Hematopoietic multipotent progenitor cell treated with erythropoietin and hydrocortisone succinate and interleukin-3 and kit ligand, for 4 days (in vitro differentiated cells): ENCODE measurements around the gene RPL21.
"Not testable (repeated sequence)": the region's sequence is repeated elsewhere in the genome, so short reads cannot be mapped to it uniquely, and the experiment has no call there.

Experiments used
- DNase-seq: peaks from one replicate; pipeline ENCODE4 v3.0.0-alpha.2; 2015

Gene RPL21

GRCh38 chr13:27251166-27252091, at the start of gene RPL21:
Gene RPL21, plus strand, starts transcription at chr13:27251558. Its CDS starts 2,219 bp downstream, at chr13:27253777.
- peak; percentile 97 for DNase-seq

DNA sequence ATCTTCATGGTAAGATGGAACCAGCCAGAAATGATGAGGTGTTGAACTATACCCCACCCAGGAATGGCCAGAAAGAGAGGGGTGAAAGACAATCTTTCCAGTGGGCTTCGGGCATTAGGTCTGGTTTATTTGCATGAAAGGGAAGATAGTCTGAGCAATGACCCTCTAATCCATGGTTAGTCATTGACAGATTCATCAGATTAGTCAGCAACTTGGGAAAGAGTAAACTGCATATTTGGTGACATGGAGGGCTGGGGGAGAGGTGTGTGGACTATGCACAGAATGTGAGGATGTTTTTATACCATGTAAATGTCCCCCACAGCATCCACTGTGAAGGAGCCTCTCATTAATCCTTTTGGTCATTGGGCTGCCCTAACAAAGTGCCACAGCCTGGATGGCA, 49.7 kb upstream of the RPL21 start:
- DNase-seq = no peak

DNA sequence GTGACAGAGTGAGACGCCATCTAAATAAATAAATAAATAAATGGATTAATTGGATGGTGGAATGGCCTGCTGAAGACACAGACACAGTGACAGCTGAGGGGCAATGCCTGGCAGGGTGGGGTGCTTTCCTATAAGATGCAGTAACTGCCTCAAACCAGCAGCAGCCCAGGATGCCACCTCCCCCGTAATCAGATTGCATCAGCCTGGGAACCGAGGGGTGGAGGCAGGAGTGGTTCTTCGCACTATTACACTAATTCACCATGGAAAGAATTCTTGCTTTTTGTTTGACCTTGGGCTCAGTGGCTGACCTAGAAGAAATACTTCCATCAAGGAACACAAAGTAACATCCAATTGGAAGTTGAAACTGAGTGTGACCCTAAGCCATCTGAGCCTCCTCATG, 48.2 kb upstream of the RPL21 start:
- DNase-seq = no peak

DNA sequence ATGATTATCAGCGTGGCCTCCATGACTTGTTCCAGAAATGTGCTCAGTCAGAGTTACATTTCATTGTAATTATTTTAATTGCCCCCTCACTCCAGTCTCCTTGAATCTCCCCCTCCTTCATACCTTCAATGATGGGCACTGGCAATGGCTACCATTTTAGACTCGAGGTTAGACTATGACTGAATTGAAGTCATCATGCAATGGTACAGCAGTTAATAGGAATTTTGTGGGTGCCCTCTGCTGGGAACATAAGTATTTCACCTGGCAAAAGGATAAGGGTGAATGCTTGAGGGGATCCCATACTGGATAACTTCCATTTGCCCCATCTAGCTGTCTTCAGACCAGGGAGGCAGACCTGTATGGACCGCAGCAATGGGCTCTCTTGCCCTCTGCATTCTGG, 47.5 kb upstream of the RPL21 start:
- peak; percentile 52 for DNase-seq

DNA sequence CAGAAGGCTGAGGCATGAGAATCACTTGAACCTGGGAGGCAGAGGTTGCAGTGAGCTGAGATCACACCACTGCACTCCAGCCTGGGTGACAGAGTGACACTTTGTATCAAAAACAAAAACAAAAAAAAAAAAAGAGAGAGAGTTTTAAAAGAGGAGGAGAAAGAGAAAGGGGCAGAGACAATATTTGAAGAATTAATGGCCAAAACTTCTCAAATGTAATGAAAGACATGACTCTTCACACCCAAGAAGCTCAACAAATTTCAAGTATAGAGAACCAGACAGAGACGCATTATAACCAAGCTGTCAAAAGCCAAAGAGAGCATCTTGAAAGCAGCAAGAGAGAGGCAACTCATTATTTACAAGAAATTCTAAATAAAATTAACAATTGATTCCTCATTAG, 42.8 kb upstream of the RPL21 start:
- no peak for DNase-seq

DNA sequence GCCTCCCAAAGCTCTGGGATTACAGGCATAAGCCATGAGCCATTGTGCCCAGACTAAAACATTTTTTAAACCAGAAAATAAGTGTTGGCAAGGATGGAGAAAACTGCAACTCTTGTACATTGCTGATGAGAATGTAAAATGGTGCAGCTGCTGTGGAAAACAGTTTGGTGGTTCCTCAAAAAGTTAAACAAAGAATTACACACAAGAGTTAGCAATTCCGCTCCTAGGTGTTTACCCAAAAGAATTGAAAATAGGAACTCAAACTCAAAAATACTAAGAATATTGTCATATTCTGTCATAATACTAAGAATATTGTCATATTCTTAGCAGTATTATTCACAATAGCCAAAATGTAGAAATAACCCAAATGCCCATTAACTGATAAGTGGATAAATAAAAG, 40.1 kb upstream of the RPL21 start:
- DNase-seq = no peak

GRCh38 chr13:27211771-27212364, 39.5 kb upstream of the RPL21 start:
- DNase-seq = no peak

GRCh38 chr13:27213386-27213785, 38.0 kb upstream of the RPL21 start:
- DNase-seq = not testable (repeated sequence)

- peak; percentile 41 for DNase-seq
These were observed 33.6 kb upstream of the RPL21 start for GRCh38 chr13:27217791-27218190.

DNA sequence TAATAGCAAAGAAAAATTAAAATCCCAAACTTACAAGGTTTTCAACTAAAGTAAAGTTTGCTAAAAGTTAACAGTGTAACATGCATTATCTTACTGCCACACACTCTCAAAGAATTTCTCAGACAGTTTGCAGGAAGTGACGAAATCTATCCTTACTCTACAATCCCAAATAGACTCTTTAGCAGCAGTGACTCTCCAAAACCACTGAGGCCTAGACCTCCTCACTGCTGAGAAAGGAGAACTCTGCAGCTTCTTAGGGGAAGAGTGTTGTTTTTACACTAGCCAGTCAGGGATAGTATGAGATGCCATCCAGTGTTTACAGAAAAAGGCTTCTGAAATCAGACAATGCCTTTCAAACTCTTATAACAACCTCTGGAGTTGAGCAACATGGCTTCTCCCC, 32.5 kb upstream of the RPL21 start:
- DNase-seq = peak; percentile 48

DNA sequence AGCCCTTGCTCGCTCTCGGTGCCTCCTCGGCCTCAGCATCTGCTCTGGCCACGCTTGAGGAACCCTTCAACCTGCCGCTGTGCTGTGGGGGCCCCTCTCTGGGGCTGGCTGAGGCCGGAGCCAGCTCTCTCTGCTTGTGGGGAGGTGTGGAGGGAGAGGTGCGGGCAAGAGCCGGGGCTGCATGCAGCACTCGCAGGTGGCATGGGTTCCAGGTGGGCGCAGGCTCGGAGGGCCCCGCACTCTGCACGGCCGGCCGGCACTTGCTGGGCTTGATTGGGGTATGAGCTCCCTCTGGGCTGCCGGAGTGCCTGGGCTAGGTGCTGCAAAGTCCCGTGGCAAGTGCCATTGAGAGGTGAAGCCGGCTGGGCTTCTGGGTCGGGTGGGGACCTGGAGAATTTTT, 31.7 kb upstream of the RPL21 start:
- DNase-seq = no peak

- not testable (repeated sequence) for DNase-seq
These were observed 29.3 kb upstream of the RPL21 start for GRCh38 chr13:27222100-27222499.

- no peak for DNase-seq
These were observed 24.4 kb upstream of the RPL21 start for GRCh38 chr13:27226991-27227390.

GRCh38 chr13:27228131-27228530, 23.2 kb upstream of the RPL21 start:
- DNase-seq = no peak

DNA sequence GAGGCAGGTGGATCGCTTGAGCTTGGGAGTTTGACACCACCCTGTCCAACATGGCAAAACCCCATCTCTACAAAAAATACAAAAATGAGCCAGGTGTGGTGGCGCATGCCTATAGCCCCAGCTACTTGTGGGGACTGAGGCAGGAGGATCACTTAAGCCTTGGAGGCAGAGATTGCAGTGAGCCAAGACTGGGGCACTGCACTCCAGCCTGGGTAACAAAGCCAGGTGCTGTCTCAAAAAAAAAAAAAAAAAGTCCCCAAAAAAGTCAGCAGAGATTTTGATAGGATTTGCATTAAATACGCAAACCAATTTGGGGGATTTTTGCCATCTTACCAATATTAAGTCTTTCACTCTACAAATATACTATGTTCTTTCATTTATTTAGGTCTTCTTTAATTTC, 21.7 kb upstream of the RPL21 start:
- DNase-seq = no peak

DNA sequence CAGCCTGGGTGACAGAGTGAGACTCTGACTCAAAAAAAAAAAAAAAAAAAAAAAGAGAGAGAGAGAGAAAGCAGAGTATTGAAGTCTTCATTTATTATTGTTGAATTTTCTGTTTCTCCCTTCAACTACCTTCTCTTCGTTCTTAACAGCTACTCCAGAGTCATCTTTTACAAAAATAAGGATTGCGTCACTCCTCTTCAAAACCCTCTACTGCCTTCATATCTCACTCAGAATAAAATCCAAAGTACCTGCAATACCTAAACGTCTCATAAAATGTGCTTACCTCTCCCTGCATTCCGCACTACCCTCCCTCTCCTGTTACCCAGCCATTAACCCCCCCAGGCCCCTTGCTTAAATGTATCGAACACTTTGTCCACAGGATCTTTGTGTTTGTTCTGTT, 17.4 kb upstream of the RPL21 start:
- no peak for DNase-seq

- DNase-seq = no peak
These were observed 14.9 kb upstream of the RPL21 start for GRCh38 chr13:27236478-27236877.

DNA sequence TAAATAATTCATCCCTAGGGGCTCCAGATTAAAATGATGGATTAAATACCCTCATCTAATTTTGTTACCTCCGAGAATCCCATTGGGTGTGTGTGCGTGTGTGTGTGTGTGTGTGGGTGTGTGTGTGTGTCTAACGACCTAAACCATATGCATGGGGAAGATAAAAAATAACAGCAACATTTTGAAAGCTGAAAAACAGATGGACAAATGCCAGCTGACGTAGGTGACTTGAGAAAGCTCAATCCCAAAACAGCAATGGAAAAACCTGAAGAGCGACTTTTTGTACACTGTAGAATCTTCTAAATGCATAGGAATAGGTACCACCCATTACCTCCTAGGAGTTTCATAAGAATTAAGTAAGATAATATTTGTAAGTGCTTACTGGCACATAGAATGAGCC, 8.7 kb upstream of the RPL21 start:
- DNase-seq = peak; percentile 67

DNA sequence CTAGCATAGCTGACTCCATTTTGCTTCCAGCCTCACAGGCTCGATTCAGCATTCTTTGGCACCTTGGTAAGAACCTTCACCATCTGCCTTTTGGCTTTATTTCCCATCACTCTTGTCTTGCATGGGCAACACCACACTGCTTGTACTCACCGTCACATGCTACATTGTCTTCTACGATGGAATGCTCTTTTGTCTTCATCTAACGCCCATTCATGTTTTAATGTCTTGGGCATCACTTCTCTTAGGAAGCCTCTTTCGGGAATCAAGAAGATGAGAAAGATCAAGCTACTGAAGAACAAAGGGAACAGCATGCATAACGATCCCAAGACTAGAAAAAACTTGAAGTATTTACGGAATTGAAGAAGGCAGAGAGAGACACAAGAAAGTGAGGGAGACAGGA, 5.7 kb upstream of the RPL21 start:
- DNase-seq = no peak

DNA sequence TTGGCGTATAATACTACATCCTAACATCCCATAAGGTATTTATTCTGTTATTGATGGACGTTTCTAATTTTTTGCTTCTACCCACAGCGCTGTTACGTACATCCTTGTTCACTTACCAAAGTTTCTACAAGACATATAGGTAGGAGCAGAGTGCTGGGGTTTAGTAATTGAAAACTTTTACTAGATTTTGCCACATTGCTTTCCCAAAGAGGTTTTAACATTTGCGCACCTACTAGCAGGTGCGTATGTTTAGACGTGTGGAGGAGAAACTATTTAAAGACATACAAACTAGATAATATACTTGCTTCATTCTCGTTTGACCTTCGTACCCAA, 559 bp upstream of the RPL21 start:
- peak; percentile 15 for DNase-seq

DNA sequence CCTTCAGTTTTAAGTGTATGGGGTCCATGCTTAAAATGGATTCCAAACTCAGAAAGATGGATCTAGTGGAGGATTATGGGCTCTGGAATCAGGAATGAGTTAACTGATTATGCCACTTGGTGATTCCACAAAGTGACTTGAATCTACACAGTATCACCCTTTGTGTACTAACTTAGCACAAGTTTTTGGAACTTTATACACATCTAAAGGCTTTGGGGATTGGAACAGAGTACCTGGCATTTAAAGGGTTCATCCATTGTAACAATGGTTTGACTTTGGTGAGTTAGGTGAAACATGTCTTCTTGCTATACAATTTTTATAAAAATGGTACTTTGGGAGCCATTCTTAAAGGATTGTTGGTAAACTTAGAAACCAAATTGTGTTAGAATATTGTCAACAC, 1.1 kb downstream of the RPL21 start:
- peak; percentile 28 for DNase-seq

GRCh38 chr13:27257233-27257568, 5.8 kb downstream of the RPL21 start:
- no peak for DNase-seq

- DNase-seq = peak; percentile 24
These were observed 6.4 kb downstream of the RPL21 start for GRCh38 chr13:27257648-27258253.

GRCh38 chr13:27258637-27259386, 7.5 kb downstream of the RPL21 start:
- DNase-seq = no peak
